H1 (cell line): ENCODE results near the gene ZNRF2. TPM values are rescaled to one million over a fixed set of nuclear protein-coding genes. Genes with fewer than 3 reads are reported as not detected.

Experiments used
- CTCF ChIA-PET: fragments of 300-600 bp; sonication (Branson Sonifier 250); formaldehyde crosslinking; loops from one replicate; lab custom pipeline; 2021; ENCODE audit not compliant: partially characterized antibody; lab: Charles Lee
- POLR2A ChIA-PET: fragments of 300-600 bp; sonication (Branson Sonifier 250); formaldehyde crosslinking; loops from one replicate; lab custom pipeline; 2021; ENCODE audit warnings: inconsistent platforms; ENCODE audit not compliant: partially characterized antibody; lab: Charles Lee
- DNase-seq, 2 experiments: peaks; one replicate each; pipeline versions ENCODE4 v3.0.0 to v3.0.0-alpha.2; 2010 to 2022; ENCODE audit warnings: low spot score in 2 of 2, low read depth in 1 of 2, mixed read lengths in 1 of 2
- FAIRE-seq: peaks from 2 replicates; lab custom pipeline; 2011; peaks lifted over from hg19 to GRCh38; lab: Jason Lieb, UNC
- H2AFZ ChIP-seq: 2 replicates; pipeline ENCODE4 v1.8.1; 2012; ENCODE audit warnings: low read length, inconsistent platforms
- H2AK5ac ChIP-seq: 2 replicates; pipeline ENCODE4 v1.6.1; 2013; ENCODE audit warnings: low read depth, low read length
- H2BK120ac ChIP-seq: replicated peaks from 2 replicates; pipeline ENCODE3; 2013; ENCODE audit warnings: low read depth, low read length, inconsistent platforms
- H2BK12ac ChIP-seq: 2 replicates; pipeline ENCODE4 v1.6.1; 2013; ENCODE audit warnings: low read depth, low read length
- H2BK15ac ChIP-seq: 2 replicates; pipeline ENCODE4 v1.6.1; 2013; ENCODE audit warnings: low read length
- H2BK20ac ChIP-seq: 2 replicates; pipeline ENCODE4 v1.6.1; 2013; ENCODE audit warnings: low read length
- H2BK5ac ChIP-seq: 2 replicates; pipeline ENCODE4 v1.6.1; 2013; ENCODE audit warnings: low read depth, low read length
- H3K14ac ChIP-seq: 2 replicates; pipeline ENCODE4 v1.6.1; 2013; ENCODE audit warnings: inconsistent platforms; ENCODE audit not compliant: insufficient read length
- H3K18ac ChIP-seq: 2 replicates; pipeline ENCODE4 v1.6.1; 2013; ENCODE audit warnings: low read length; ENCODE audit errors: extremely low read depth
- H3K23ac ChIP-seq: 2 replicates; pipeline ENCODE4 v1.6.1; 2013; ENCODE audit warnings: inconsistent platforms; ENCODE audit not compliant: insufficient read length
- H3K23me2 ChIP-seq: 2 replicates; pipeline ENCODE4 v1.6.1; 2013; ENCODE audit warnings: low read depth, low read length
- H3K27ac ChIP-seq: 2 replicates; pipeline ENCODE4 v1.6.1; 2011; ENCODE audit warnings: low read depth, low read length, inconsistent platforms
- H3K27me3 ChIP-seq, 4 experiments: replicated peaks in 1 of 4; 1 replicate in 1 of 4; 2 replicates in 3 of 4; pipeline versions ENCODE4 v1.6.1 to v1.8.1; 2011 to 2013; ENCODE audit warnings: low read length in 3 of 4, mild to moderate bottlenecking in 3 of 4, inconsistent platforms in 2 of 4, mixed read lengths in 2 of 4, moderate library complexity in 1 of 4; ENCODE audit not compliant: control insufficient read depth in 3 of 4, insufficient read depth in 3 of 4; ENCODE audit errors: extremely low read depth in 1 of 4
- H3K36me3 ChIP-seq, 4 experiments: 2 replicates each; pipeline versions ENCODE4 v1.6.1 to v1.8.1; 2011 to 2013; ENCODE audit warnings: mild to moderate bottlenecking in 4 of 4, low read length in 3 of 4, moderate library complexity in 2 of 4, control low read depth in 1 of 4, inconsistent platforms in 1 of 4; ENCODE audit not compliant: insufficient read depth in 4 of 4, control insufficient read depth in 2 of 4
- H3K4ac ChIP-seq: replicated peaks from 2 replicates; pipeline ENCODE3; 2013; ENCODE audit warnings: low read length, low read depth, mixed read lengths, inconsistent platforms; ENCODE audit not compliant: insufficient read length
- H3K4me1 ChIP-seq, 4 experiments: replicated peaks in 1 of 4; 1 replicate in 1 of 4; 2 replicates in 3 of 4; pipeline versions ENCODE4 v1.6.1 to v1.8.1; 2011 to 2013; ENCODE audit warnings: low read length in 3 of 4, inconsistent platforms in 2 of 4, mixed read lengths in 1 of 4; ENCODE audit not compliant: insufficient read depth in 4 of 4, control insufficient read depth in 3 of 4
- H3K4me2 ChIP-seq, 2 experiments: 2 replicates each; pipeline versions ENCODE4 v1.6.1 to v1.8.1; 2011 to 2013; ENCODE audit warnings: low read depth in 2 of 2, low read length in 2 of 2, control low read depth in 1 of 2, inconsistent platforms in 1 of 2, mild to moderate bottlenecking in 1 of 2; ENCODE audit not compliant: insufficient read depth in 1 of 2
- H3K4me3 ChIP-seq, 4 experiments: fragments of 200-600, 300-600 bp in 1 of 4; sonication (generic), shearing (Covaris generic), sonication (Bioruptor Twin) in 1 of 4; 2 replicates each; pipeline versions ENCODE4 v1.5.1 to v1.8.1; 2011 to 2016; ENCODE audit warnings: low read length in 4 of 4, low read depth in 3 of 4, control low read depth in 2 of 4, inconsistent platforms in 2 of 4, mild to moderate bottlenecking in 2 of 4, mixed read lengths in 1 of 4, moderate library complexity in 1 of 4; ENCODE audit not compliant: insufficient read depth in 2 of 4; ENCODE audit errors: extremely low read depth in 1 of 4
- H3K56ac ChIP-seq: replicated peaks from 2 replicates; pipeline ENCODE3; 2013; ENCODE audit warnings: low read depth, mild to moderate bottlenecking, mixed read lengths, low read length, inconsistent platforms; ENCODE audit not compliant: insufficient read length
- H3K79me1 ChIP-seq: 2 replicates; pipeline ENCODE4 v1.6.1; 2013; ENCODE audit warnings: low read depth, low read length, control low read depth
- H3K79me2 ChIP-seq, 2 experiments: 2 replicates each; pipeline versions ENCODE4 v1.6.1 to v1.8.1; 2012 to 2013; ENCODE audit warnings: low read length in 2 of 2, mild to moderate bottlenecking in 2 of 2, inconsistent platforms in 1 of 2; ENCODE audit not compliant: insufficient read depth in 2 of 2, control insufficient read depth in 1 of 2
- H3K9ac ChIP-seq, 4 experiments: replicated peaks in 1 of 4; 1 replicate in 1 of 4; 2 replicates in 3 of 4; pipeline versions ENCODE4 v1.6.1 to v1.8.1; 2011 to 2013; ENCODE audit warnings: low read depth in 3 of 4, low read length in 3 of 4, control low read depth in 2 of 4, mild to moderate bottlenecking in 2 of 4, moderate library complexity in 2 of 4, inconsistent platforms in 1 of 4; ENCODE audit errors: extremely low read depth in 1 of 4
- H3K9me3 ChIP-seq, 2 experiments: 2 replicates each; pipeline versions ENCODE4 v1.6.1 to v1.8.1; 2012 to 2013; ENCODE audit warnings: mild to moderate bottlenecking in 2 of 2, moderate library complexity in 2 of 2, control low read depth in 1 of 2, inconsistent platforms in 1 of 2, low read depth in 1 of 2, low read length in 1 of 2, mixed read lengths in 1 of 2; ENCODE audit not compliant: insufficient read depth in 2 of 2
- H4K20me1 ChIP-seq, 2 experiments: replicated peaks in 1 of 2; 2 replicates each; pipeline versions ENCODE3 to v1.8.1; 2011 to 2013; ENCODE audit warnings: inconsistent platforms in 2 of 2, low read length in 2 of 2, mild to moderate bottlenecking in 1 of 2; ENCODE audit not compliant: insufficient read depth in 2 of 2, control insufficient read depth in 1 of 2
- H4K5ac ChIP-seq: 2 replicates; pipeline ENCODE4 v1.6.1; 2013; ENCODE audit warnings: low read length, low read depth, mixed read lengths, inconsistent platforms; ENCODE audit not compliant: insufficient read length
- H4K8ac ChIP-seq: 2 replicates; pipeline ENCODE4 v1.8.0; 2013; ENCODE audit warnings: mild to moderate bottlenecking, moderate library complexity, low read length, inconsistent platforms; ENCODE audit not compliant: insufficient read depth; ENCODE audit errors: extremely low read depth
- H4K91ac ChIP-seq: replicated peaks from 2 replicates; pipeline ENCODE3; 2013; ENCODE audit warnings: low read length, mixed read lengths, inconsistent platforms; ENCODE audit not compliant: insufficient read length
- CHD7 ChIP-seq: fragments of 300-600 bp; sonication (generic); IDR thresholded peaks from 2 replicates; pipeline ENCODE4 v1.7.1; 2012; ENCODE audit warnings: low read length, moderate library complexity, mild to moderate bottlenecking, inconsistent platforms; ENCODE audit not compliant: insufficient replicate concordance
- polyA plus RNA-seq, 7 experiments: library from polyadenylated mRNA; depleted of rRNA in 3 of 7; stranded (reverse) in 5 of 7; unstranded in 2 of 7; fragments of >200 nt in 5 of 7; fragments of 200-250 nt in 2 of 7; gene quantifications; 1 replicate in 5 of 7; 2 replicates in 1 of 7; 4 replicates in 1 of 7; pipeline versions ENCODE4 v1.2.1 to v1.2.3, GENCODE V29; 2011 to 2013; ENCODE audit warnings: missing spikeins in 2 of 7, mixed read lengths in 2 of 7
- total RNA-seq: library from RNA; stranded (reverse); fragmentation: NEBNext Ultra II Directional; extraction: Animal tissue kit (Norgen Biotek cat#: 25700); gene quantifications from 2 replicates; pipeline ENCODE4 v1.2.1, GENCODE V29; 2021

Gene ZNRF2
- total and polyA plus RNA-seq, 2 of the 8 experiments (the other 6 are each of a cell fraction or from before 2014, with no cell fraction given): 2.9 to 16.2 TPM

- Histone ChIP-seq H4K91ac (no peak overlapping the region), H3K23ac (no peak overlapping the region), H3K27me3 (no peaks in the 10 kb centered on the region), H3K14ac (no peak overlapping the region), H3K36me3 (no peaks in the 10 kb centered on the region), H3K18ac (no peak overlapping the region), H3K9me3 (no peaks in the 10 kb centered on the region), H4K8ac (no peak overlapping the region), H3K9ac (no peak overlapping the region), H3K79me1 (0 out of 2 replicates have a peak, but pooled peaks cover 2% of the 10 kb centered on the region), H3K56ac (no peak overlapping the region), H2AK5ac (no peak overlapping the region), H4K5ac (no peak overlapping the region), H3K27ac (no peak overlapping the region), H3K4ac (no peak overlapping the region), H2BK120ac (no peak overlapping the region), H2BK5ac (no peak overlapping the region), H2BK20ac (no peak overlapping the region), H3K4me3 (no peak overlapping the region), H3K4me2 (no peak overlapping the region), H2AFZ (no peak overlapping the region), H3K4me1 (peaks cover 0 to 32% (median 6%) of the 10 kb centered on the region in 4 experiments; a peak in 5 of 7 replicates), H4K20me1 (no peaks in the 10 kb centered on the region), H2BK12ac (no peak overlapping the region), H2BK15ac (no peak overlapping the region), H3K79me2 (peaks cover 0 to 76% of the 10 kb centered on the region in 2 experiments; a peak in 3 of 4 replicates), H3K23me2 (no peaks in the 10 kb centered on the region)
- DNase-seq: no peak
- CTCF ChIA-PET: interaction anchor here (0.6 to 1.6 kb wide), 8 partner anchors 14 to 206 kb away, joined by 3 to 6 read pairs (median 4); no protein-coding TSS in a partner anchor
- FAIRE-seq: no peak
- POLR2A ChIA-PET: interaction anchor here (0.6 kb wide), 1 partner anchor 43 kb away, joined by 3 read pairs; no protein-coding TSS in a partner anchor
- no peak for TF ChIP-seq CHD7
Observed at GRCh38 chr7:30349816-30350215, 65.4 kb downstream of the ZNRF2 start.
